GM21576 (cell line): Measurements from ENCODE around the gene PMEL.
"Not testable (repeated sequence)": the region's sequence is repeated elsewhere in the genome, so short reads cannot be mapped to it uniquely, and the experiment has no call there.

ENCODE experiments used
- ATAC-seq: cut with Tn5 transposase; IDR thresholded peaks from one replicate; pipeline ENCODE4 v1.9.1; 2021; ENCODE audit warnings: mild to moderate bottlenecking, moderate library complexity; ENCODE audit not compliant: unreplicated experiment

Gene PMEL

GRCh38 chr12:55965941-55966407, at the start of gene PMEL:
PMEL (minus strand) TSS chr12:55966042; CDS start chr12:55966011, 31 bp downstream.
- no peak for ATAC-seq

GRCh38 chr12:56014205-56014604, 48.4 kb upstream of the PMEL start:
- ATAC-seq, result no peak

- ATAC-seq, result no peak
Measured at GRCh38 chr12:56013482-56013881, 47.6 kb upstream of the PMEL start.

- ATAC-seq, result no peak
Measured at GRCh38 chr12:56011509-56012090, 45.8 kb upstream of the PMEL start.

GRCh38 chr12:56010111-56010570, 44.3 kb upstream of the PMEL start:
- ATAC-seq, result no peak

GRCh38 chr12:56007564-56008559, 42.0 kb upstream of the PMEL start:
- peak; percentile 16 for ATAC-seq

- no peak for ATAC-seq
Measured at GRCh38 chr12:56004211-56004610, 38.4 kb upstream of the PMEL start.

- not testable (repeated sequence) for ATAC-seq
Measured at GRCh38 chr12:56003376-56003775, 37.5 kb upstream of the PMEL start.

- no peak for ATAC-seq
Measured at GRCh38 chr12:56001487-56002100, 35.8 kb upstream of the PMEL start.

GRCh38 chr12:55999999-56000540, 34.2 kb upstream of the PMEL start:
- ATAC-seq, result not testable (repeated sequence)

GRCh38 chr12:55999522-55999921, 33.7 kb upstream of the PMEL start:
- not testable (repeated sequence) for ATAC-seq

GRCh38 chr12:55997535-55997859, 31.7 kb upstream of the PMEL start:
- ATAC-seq, result no peak

GRCh38 chr12:55996715-55997534, 31.1 kb upstream of the PMEL start, which contains the start of gene SUOX:
SUOX (plus strand) TSS chr12:55997276; CDS start chr12:56002222, 4,946 bp downstream.
- peak; percentile 99 for ATAC-seq

GRCh38 chr12:55996201-55996714, 30.4 kb upstream of the PMEL start:
- no peak for ATAC-seq

GRCh38 chr12:55995366-55995765, 29.5 kb upstream of the PMEL start:
- no peak for ATAC-seq

- ATAC-seq, result no peak
Measured at GRCh38 chr12:55993230-55993853, 27.5 kb upstream of the PMEL start.

GRCh38 chr12:55991110-55991509, 25.3 kb upstream of the PMEL start:
- no peak for ATAC-seq

GRCh38 chr12:55985976-55986375, 20.1 kb upstream of the PMEL start:
- ATAC-seq, result not testable (repeated sequence)

- no peak for ATAC-seq
Measured at GRCh38 chr12:55985341-55985740, 19.5 kb upstream of the PMEL start.

GRCh38 chr12:55984861-55985260, 19.0 kb upstream of the PMEL start:
- no peak for ATAC-seq
